Neural cell (in vitro differentiated cells): ENCODE results near the gene COL6A5. TPM values are rescaled to one million over a fixed set of nuclear protein-coding genes. Genes with fewer than 3 reads are reported as not detected.

Source experiments
- H2AFZ ChIP-seq: fragments of 200-600, 300-800 bp; sonication (generic), shearing (Covaris generic); 2 replicates; pipeline ENCODE4 v1.6.0; 2014; ENCODE audit warnings: low read depth, mild to moderate bottlenecking, antibody characterized with exemption, low read length, moderate library complexity
- H3F3A ChIP-seq: fragments of 200-600 bp; shearing (Covaris generic); 2 replicates; pipeline ENCODE4 v1.6.1; 2016; ENCODE audit warnings: mild to moderate bottlenecking, moderate library complexity, mixed read lengths, antibody characterized with exemption, low read length; ENCODE audit not compliant: insufficient read depth, poor library complexity, severe bottlenecking
- H3K27ac ChIP-seq: fragments of 200-600, 300-800 bp; sonication (generic), shearing (Covaris generic); 2 replicates; pipeline ENCODE4 v1.5.1; 2014; ENCODE audit warnings: mild to moderate bottlenecking, low read length, moderate library complexity
- H3K27me3 ChIP-seq: fragments of 300-800, 200-600 bp; sonication (generic), shearing (Covaris generic); 2 replicates; pipeline ENCODE4 v1.6.0; 2014; ENCODE audit warnings: mild to moderate bottlenecking, low read depth, low read length, moderate library complexity; ENCODE audit not compliant: insufficient read depth
- H3K36me3 ChIP-seq: fragments of 300-800, 200-600 bp; sonication (generic), shearing (Covaris generic); 2 replicates; pipeline ENCODE4 v1.5.1; 2014; ENCODE audit warnings: mild to moderate bottlenecking, antibody characterized with exemption, low read length, moderate library complexity; ENCODE audit not compliant: insufficient read depth
- H3K4me2 ChIP-seq: fragments of 300-800, 200-600 bp; sonication (generic), shearing (Covaris generic); 2 replicates; pipeline ENCODE4 v1.6.0; 2014; ENCODE audit warnings: mild to moderate bottlenecking, low read length
- H3K4me3 ChIP-seq: fragments of 300-800, 200-600 bp; sonication (generic), shearing (Covaris generic); 2 replicates; pipeline ENCODE4 v1.5.1; 2014; ENCODE audit warnings: mild to moderate bottlenecking, low read length, moderate library complexity
- H3K79me2 ChIP-seq: fragments of 200-600 bp; shearing (Covaris generic); replicated peaks from 2 replicates; pipeline ENCODE4 v1.6.0; 2014; ENCODE audit warnings: mild to moderate bottlenecking, low read length, moderate library complexity; ENCODE audit not compliant: insufficient read depth
- H3K9ac ChIP-seq: fragments of 300-800, 200-600 bp; sonication (generic), shearing (Covaris generic); 2 replicates; pipeline ENCODE4 v1.6.1; 2016; ENCODE audit warnings: mild to moderate bottlenecking, low read length, mixed read lengths
- H3K9me2 ChIP-seq: fragments of 200-600 bp; shearing (Covaris generic); 2 replicates; pipeline ENCODE4 v1.6.1; 2016; ENCODE audit warnings: mild to moderate bottlenecking, low read length, mixed read lengths; ENCODE audit not compliant: insufficient read depth
- H3K9me3 ChIP-seq: fragments of 200-600, 300-800 bp; sonication (generic), shearing (Covaris generic); 2 replicates; pipeline ENCODE4 v1.6.1; 2016; ENCODE audit warnings: mild to moderate bottlenecking, mixed run types, low read length, moderate library complexity, mixed read lengths
- H4K20me1 ChIP-seq: fragments of 200-600 bp; shearing (Covaris generic); 2 replicates; pipeline ENCODE4 v1.6.1; 2016; ENCODE audit warnings: mild to moderate bottlenecking, mixed run types; ENCODE audit not compliant: insufficient read depth
- EP300 ChIP-seq: fragments of 450-650 bp; conservative IDR thresholded peaks from 2 replicates; pipeline ENCODE4 v1.6.1; 2014; ENCODE audit warnings: antibody characterized with exemption, mild to moderate bottlenecking, moderate library complexity; ENCODE audit not compliant: poor library complexity, severe bottlenecking
- EZH2 ChIP-seq: fragments of 200-600, 300-800 bp; shearing (Covaris generic), sonication (generic); IDR thresholded peaks from 2 replicates; pipeline ENCODE4 v1.6.1; 2014; ENCODE audit warnings: antibody characterized with exemption, low read length, borderline replicate concordance, mild to moderate bottlenecking; ENCODE audit not compliant: insufficient read depth, poor library complexity, severe bottlenecking
- MXI1 ChIP-seq: fragments of 450-650 bp; conservative IDR thresholded peaks from 2 replicates; pipeline ENCODE4 v1.6.1; 2014; ENCODE audit warnings: antibody characterized with exemption, mild to moderate bottlenecking; ENCODE audit not compliant: poor library complexity, severe bottlenecking
- POLR2AphosphoS5 ChIP-seq: IDR thresholded peaks from 2 replicates; pipeline ENCODE4 v1.6.1; 2012
- RAD21 ChIP-seq: fragments of 450-650 bp; conservative IDR thresholded peaks from 2 replicates; pipeline ENCODE4 v1.6.1; 2014; ENCODE audit warnings: antibody characterized with exemption, mild to moderate bottlenecking, moderate library complexity
- SMC3 ChIP-seq: fragments of 450-650 bp; conservative IDR thresholded peaks from 2 replicates; pipeline ENCODE4 v1.6.1; 2014; ENCODE audit warnings: antibody characterized with exemption, mild to moderate bottlenecking, moderate library complexity; ENCODE audit not compliant: poor library complexity
- TAF1 ChIP-seq: IDR thresholded peaks from 2 replicates; pipeline ENCODE4 v1.6.1; 2012; ENCODE audit warnings: low read depth
- polyA plus RNA-seq: library from polyadenylated mRNA; depleted of rRNA; stranded (reverse); fragments of >200 nt; gene quantifications from 2 replicates; pipeline ENCODE4 v1.2.3, GENCODE V29; 2014
- TF ChIP-seq, protein P1 (sequence below): fragments of 450-650 bp; IDR thresholded peaks from 2 replicates; pipeline ENCODE4 v1.5.1; 2014; ENCODE audit warnings: antibody characterized with exemption, mild to moderate bottlenecking, moderate library complexity; ENCODE audit not compliant: poor library complexity, severe bottlenecking
- TF ChIP-seq, protein P2 (sequence below): IDR thresholded peaks from 2 replicates; pipeline ENCODE4 v1.6.1; 2012; ENCODE audit warnings: borderline replicate concordance

COL6A5 gene
- polyA plus RNA-seq, 1 donor from 2014 or later = not detected

DNA sequence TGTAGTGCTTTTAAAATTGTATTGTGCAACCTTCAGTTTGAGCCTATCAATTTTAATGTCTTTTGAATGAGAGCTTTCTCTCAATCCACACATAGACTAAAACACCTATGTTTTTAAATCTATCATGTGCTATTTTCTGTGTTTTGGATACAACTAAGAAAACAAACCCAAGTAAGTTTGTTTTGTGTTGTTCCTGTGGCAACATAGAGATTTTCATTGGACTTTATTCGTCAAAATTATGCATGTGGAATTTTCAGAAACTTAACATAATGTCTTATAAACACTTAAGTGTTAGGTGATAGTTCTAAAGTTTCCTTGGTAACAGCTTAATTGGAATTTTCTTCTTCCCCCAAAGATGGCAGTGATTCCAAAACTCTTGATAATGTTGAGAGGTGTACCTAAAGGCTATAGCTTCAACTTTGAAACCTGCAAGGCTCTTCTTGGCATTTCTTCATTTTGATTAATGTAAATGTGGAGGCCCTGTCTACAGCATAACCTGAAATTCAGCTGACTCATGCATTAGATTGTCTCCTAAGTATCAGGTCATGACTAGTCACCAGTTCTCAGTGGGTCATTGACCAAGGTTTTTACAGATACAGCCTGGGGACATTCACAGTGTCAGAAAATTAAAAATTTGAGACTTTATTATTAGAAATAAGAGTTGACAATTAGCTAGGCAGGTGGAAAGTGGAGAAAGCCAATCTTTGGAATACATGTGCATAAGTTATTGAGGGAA, 44.4 kb downstream of the COL6A5 start:
- TF ChIP-seq, protein P1, sequence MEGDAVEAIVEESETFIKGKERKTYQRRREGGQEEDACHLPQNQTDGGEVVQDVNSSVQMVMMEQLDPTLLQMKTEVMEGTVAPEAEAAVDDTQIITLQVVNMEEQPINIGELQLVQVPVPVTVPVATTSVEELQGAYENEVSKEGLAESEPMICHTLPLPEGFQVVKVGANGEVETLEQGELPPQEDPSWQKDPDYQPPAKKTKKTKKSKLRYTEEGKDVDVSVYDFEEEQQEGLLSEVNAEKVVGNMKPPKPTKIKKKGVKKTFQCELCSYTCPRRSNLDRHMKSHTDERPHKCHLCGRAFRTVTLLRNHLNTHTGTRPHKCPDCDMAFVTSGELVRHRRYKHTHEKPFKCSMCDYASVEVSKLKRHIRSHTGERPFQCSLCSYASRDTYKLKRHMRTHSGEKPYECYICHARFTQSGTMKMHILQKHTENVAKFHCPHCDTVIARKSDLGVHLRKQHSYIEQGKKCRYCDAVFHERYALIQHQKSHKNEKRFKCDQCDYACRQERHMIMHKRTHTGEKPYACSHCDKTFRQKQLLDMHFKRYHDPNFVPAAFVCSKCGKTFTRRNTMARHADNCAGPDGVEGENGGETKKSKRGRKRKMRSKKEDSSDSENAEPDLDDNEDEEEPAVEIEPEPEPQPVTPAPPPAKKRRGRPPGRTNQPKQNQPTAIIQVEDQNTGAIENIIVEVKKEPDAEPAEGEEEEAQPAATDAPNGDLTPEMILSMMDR = no peak
- TF ChIP-seq TAF1 = no peak
- no peak for TF ChIP-seq POLR2AphosphoS5
- no peak for TF ChIP-seq EZH2
- TF ChIP-seq SMC3 = no peak
- TF ChIP-seq, protein P2, sequence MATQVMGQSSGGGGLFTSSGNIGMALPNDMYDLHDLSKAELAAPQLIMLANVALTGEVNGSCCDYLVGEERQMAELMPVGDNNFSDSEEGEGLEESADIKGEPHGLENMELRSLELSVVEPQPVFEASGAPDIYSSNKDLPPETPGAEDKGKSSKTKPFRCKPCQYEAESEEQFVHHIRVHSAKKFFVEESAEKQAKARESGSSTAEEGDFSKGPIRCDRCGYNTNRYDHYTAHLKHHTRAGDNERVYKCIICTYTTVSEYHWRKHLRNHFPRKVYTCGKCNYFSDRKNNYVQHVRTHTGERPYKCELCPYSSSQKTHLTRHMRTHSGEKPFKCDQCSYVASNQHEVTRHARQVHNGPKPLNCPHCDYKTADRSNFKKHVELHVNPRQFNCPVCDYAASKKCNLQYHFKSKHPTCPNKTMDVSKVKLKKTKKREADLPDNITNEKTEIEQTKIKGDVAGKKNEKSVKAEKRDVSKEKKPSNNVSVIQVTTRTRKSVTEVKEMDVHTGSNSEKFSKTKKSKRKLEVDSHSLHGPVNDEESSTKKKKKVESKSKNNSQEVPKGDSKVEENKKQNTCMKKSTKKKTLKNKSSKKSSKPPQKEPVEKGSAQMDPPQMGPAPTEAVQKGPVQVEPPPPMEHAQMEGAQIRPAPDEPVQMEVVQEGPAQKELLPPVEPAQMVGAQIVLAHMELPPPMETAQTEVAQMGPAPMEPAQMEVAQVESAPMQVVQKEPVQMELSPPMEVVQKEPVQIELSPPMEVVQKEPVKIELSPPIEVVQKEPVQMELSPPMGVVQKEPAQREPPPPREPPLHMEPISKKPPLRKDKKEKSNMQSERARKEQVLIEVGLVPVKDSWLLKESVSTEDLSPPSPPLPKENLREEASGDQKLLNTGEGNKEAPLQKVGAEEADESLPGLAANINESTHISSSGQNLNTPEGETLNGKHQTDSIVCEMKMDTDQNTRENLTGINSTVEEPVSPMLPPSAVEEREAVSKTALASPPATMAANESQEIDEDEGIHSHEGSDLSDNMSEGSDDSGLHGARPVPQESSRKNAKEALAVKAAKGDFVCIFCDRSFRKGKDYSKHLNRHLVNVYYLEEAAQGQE = no peak
- no peak for TF ChIP-seq MXI1
- no peak for TF ChIP-seq EP300
- no peak for TF ChIP-seq RAD21
- H3K27me3 ChIP-seq = no peaks in the 10 kb centered on the region
- H3K4me2 ChIP-seq = no peak overlapping the region

DNA sequence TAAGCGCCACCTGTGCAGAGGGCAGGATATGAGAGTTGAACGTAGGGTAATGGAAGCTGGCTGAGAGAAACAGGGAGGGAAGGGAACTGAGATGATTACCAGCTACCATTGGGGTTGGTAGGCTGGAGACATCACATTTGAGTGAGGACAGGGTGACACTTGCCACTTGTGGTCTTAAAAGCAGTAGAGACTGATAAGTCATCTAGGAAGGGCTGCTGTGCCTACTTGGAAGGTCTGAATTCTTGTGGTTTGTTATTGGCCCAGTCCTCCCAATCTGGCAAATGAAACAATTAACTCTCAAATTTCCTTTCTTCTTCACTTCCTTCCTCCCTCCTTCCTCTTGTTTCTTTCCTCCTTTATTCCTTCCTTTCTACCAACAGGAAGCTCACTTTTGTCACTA, 46.8 kb downstream of the COL6A5 start:
- Histone ChIP-seq H3K9me2 (no peaks in the 10 kb centered on the region), H3K79me2 (no peaks in the 10 kb centered on the region), H3F3A (no peaks in the 10 kb centered on the region), H3K4me3 (no peak overlapping the region), H4K20me1 (no peaks in the 10 kb centered on the region), H3K9ac (no peak overlapping the region), H3K4me2 (no peak overlapping the region), H2AFZ (no peak overlapping the region), H3K9me3 (no peaks in the 10 kb centered on the region), H3K27ac (no peak overlapping the region), H3K27me3 (peaks cover 3% of the 10 kb centered on the region), H3K36me3 (no peaks in the 10 kb centered on the region)
- TF ChIP-seq POLR2AphosphoS5 = no peak
- TF ChIP-seq TAF1 = no peak
- no peak for TF ChIP-seq EZH2
- TF ChIP-seq, protein P1 = no peak
- no peak for TF ChIP-seq SMC3
- TF ChIP-seq RAD21 = no peak
- no peak for TF ChIP-seq EP300
- TF ChIP-seq, protein P2 = no peak
- no peak for TF ChIP-seq MXI1

More for the DNA sequence above, 44.4 kb downstream of the COL6A5 start:
- H3K27ac ChIP-seq = no peak overlapping the region
- no peak overlapping the region for H3K4me3 ChIP-seq
- H3K9me3 ChIP-seq = no peaks in the 10 kb centered on the region
- no peak overlapping the region for H3K9ac ChIP-seq
- H3F3A ChIP-seq = no peaks in the 10 kb centered on the region
- no peaks in the 10 kb centered on the region for H3K9me2 ChIP-seq
- H3K36me3 ChIP-seq = no peaks in the 10 kb centered on the region
- no peaks in the 10 kb centered on the region for H3K79me2 ChIP-seq
- no peaks in the 10 kb centered on the region for H4K20me1 ChIP-seq
- H2AFZ ChIP-seq = no peak overlapping the region
